Hepatocyte (in vitro differentiated cells): ENCODE results near the gene ITGA11. TPM values are rescaled to one million over a fixed set of nuclear protein-coding genes. Genes with fewer than 3 reads are reported as not detected.

Experiments
- DNase-seq: peaks from one replicate; pipeline ENCODE4 v3.0.0-alpha.2; 2016; ENCODE audit warnings: low spot score
- H2AFZ ChIP-seq: fragments of 200-600 bp; sonication (generic); 2 replicates; pipeline ENCODE4 v1.6.0; 2016; ENCODE audit warnings: antibody characterized with exemption, mild to moderate bottlenecking
- H3K27ac ChIP-seq: fragments of 200-600 bp; sonication (generic); 2 replicates; pipeline ENCODE4 v1.5.1; 2016; ENCODE audit warnings: mild to moderate bottlenecking
- H3K27me3 ChIP-seq: fragments of 200-600 bp; sonication (generic); 2 replicates; pipeline ENCODE4 v1.6.1; 2016
- H3K36me3 ChIP-seq: fragments of 200-600 bp; sonication (generic); replicated peaks from 2 replicates; pipeline ENCODE4 v1.5.1; 2016; ENCODE audit warnings: low read depth; ENCODE audit not compliant: insufficient read depth
- H3K4me1 ChIP-seq: fragments of 200-600 bp; sonication (generic); 2 replicates; pipeline ENCODE4 v1.5.1; 2016; ENCODE audit warnings: mild to moderate bottlenecking, moderate library complexity; ENCODE audit not compliant: insufficient read depth
- H3K4me2 ChIP-seq: fragments of 200-600 bp; sonication (generic); 2 replicates; pipeline ENCODE4 v1.6.0; 2016
- H3K4me3 ChIP-seq: fragments of 200-600 bp; sonication (generic); 2 replicates; pipeline ENCODE4 v1.5.1; 2016; ENCODE audit warnings: mild to moderate bottlenecking
- H3K79me2 ChIP-seq: fragments of 200-600 bp; sonication (generic); 2 replicates; pipeline ENCODE4 v1.6.0; 2017; ENCODE audit warnings: mild to moderate bottlenecking
- H3K9me2 ChIP-seq: fragments of 200-600 bp; sonication (generic); replicated peaks from 2 replicates; pipeline ENCODE4 v1.6.0; 2017; ENCODE audit warnings: mild to moderate bottlenecking; ENCODE audit not compliant: insufficient read depth
- H3K9me3 ChIP-seq: fragments of 200-600 bp; sonication (generic); 2 replicates; pipeline ENCODE4 v1.5.1; 2016; ENCODE audit warnings: low read depth, mild to moderate bottlenecking
- H4K20me1 ChIP-seq: fragments of 200-600 bp; sonication (generic); 2 replicates; pipeline ENCODE4 v1.6.0; 2016; ENCODE audit warnings: mild to moderate bottlenecking; ENCODE audit not compliant: insufficient read depth, poor library complexity, severe bottlenecking
- EZH2 ChIP-seq: fragments of 200-600 bp; sonication (generic); IDR thresholded peaks from 2 replicates; pipeline ENCODE4 v1.6.1; 2016; ENCODE audit warnings: antibody characterized with exemption, mild to moderate bottlenecking, borderline replicate concordance
- EZH2phosphoT487 ChIP-seq: fragments of 200-600 bp; sonication (generic); IDR thresholded peaks from one replicate; pipeline ENCODE4 v1.6.1; 2018; ENCODE audit warnings: antibody characterized with exemption, mild to moderate bottlenecking, low read depth, moderate library complexity; ENCODE audit not compliant: unreplicated experiment, severe bottlenecking
- whole genome bisulfite sequencing: methylation state at CpG from one replicate; pipeline ENCODE4 v1.1.6; 2016; ENCODE audit warnings: low lambda C conversion rate; ENCODE audit errors: missing lambda C conversion rate; 5-methylcytosine and 5-hydroxymethylcytosine counted together
- polyA plus RNA-seq: library from polyadenylated mRNA; unstranded; fragments of >200 nt; fragmentation: Nextera tagmentation; extraction: Ambion mirVana; gene quantifications from 2 replicates; pipeline ENCODE4 v1.2.1, GENCODE V29; 2016
- total RNA-seq: library from RNA; depleted of rRNA; stranded (reverse); fragments of >200 nt; gene quantifications from 2 replicates; pipeline ENCODE4 v1.2.3, GENCODE V29; 2014
- TF ChIP-seq, protein P1 (sequence below): fragments of 200-600 bp; sonication (generic); IDR thresholded peaks from 2 replicates; pipeline ENCODE4 v1.5.1; 2016; ENCODE audit warnings: antibody characterized with exemption, mild to moderate bottlenecking; ENCODE audit not compliant: poor library complexity

The ITGA11 gene
- total and polyA plus RNA-seq, 2 experiments from 2014 or later = 9.7 to 19.6 TPM

DNA sequence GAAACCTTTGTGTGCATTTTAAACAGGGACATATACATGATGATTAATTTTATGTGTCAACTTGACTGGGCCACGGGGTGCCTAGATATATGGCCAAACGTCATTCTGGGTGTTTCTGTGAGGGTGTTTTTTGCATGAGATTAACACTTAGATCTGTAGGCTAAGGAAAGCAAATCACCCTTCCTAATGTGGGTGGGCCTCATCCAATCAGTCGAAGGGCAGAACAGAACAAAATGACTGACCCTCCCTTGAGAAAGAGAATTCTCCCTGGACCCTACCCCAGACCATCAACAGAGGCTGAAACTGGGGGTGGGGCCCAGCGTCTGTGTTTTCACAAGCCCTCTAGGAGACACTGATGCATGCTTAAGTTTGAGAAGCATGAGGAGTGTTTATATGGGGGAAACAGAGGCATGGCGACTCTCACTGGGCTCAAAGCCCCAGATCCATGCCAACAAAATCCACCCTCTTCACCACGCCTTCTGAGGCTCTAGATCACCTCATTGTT lies 56.2 kb downstream of the ITGA11 start:
- no peaks in the 10 kb centered on the region for H3K9me3 ChIP-seq
- no peaks in the 10 kb centered on the region for H3K9me2 ChIP-seq
- H4K20me1 ChIP-seq = no peaks in the 10 kb centered on the region
- H2AFZ ChIP-seq = no peak overlapping the region
- no peak overlapping the region for H3K4me3 ChIP-seq
- TF ChIP-seq, protein P1, sequence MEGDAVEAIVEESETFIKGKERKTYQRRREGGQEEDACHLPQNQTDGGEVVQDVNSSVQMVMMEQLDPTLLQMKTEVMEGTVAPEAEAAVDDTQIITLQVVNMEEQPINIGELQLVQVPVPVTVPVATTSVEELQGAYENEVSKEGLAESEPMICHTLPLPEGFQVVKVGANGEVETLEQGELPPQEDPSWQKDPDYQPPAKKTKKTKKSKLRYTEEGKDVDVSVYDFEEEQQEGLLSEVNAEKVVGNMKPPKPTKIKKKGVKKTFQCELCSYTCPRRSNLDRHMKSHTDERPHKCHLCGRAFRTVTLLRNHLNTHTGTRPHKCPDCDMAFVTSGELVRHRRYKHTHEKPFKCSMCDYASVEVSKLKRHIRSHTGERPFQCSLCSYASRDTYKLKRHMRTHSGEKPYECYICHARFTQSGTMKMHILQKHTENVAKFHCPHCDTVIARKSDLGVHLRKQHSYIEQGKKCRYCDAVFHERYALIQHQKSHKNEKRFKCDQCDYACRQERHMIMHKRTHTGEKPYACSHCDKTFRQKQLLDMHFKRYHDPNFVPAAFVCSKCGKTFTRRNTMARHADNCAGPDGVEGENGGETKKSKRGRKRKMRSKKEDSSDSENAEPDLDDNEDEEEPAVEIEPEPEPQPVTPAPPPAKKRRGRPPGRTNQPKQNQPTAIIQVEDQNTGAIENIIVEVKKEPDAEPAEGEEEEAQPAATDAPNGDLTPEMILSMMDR = no peak
- TF ChIP-seq EZH2 (no peak), EZH2phosphoT487 (no peak)
- no peaks in the 10 kb centered on the region for H3K27me3 ChIP-seq
- H3K27ac ChIP-seq = no peak overlapping the region
- no peaks in the 10 kb centered on the region for H3K4me1 ChIP-seq
- no peaks in the 10 kb centered on the region for H3K36me3 ChIP-seq
- whole genome bisulfite sequencing = 92% methylated on average over 6 of the region's 6 CpGs
- no peaks in the 10 kb centered on the region for H3K79me2 ChIP-seq
- no peak overlapping the region for H3K4me2 ChIP-seq
- DNase-seq = no peak

DNA sequence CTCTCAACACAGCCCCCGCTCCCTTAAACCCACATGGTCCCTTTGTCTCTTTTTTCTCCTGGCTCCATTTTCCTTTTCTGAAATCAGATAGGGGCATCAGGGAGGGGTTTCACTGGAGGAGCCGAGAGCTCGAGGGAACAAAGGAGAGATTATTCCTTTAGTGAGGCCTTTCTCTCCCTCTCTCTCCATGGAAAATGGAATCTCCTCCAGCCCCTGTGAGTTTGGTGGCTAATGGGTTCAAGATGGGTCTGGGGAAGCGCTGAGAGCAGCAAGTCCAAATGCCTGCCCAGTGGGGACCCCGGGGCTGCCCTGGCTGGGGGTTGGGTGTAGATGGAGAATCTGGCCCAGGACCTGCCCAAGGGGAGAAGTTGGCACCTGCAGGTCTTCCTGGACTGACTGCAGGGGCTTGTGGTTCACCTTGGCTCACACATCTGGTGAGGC lies 56.8 kb downstream of the ITGA11 start:
- Histone ChIP-seq H3K9me2 (no peaks in the 10 kb centered on the region), H3K79me2 (no peaks in the 10 kb centered on the region), H2AFZ (no peak overlapping the region), H3K9me3 (no peaks in the 10 kb centered on the region), H3K27ac (no peak overlapping the region), H3K27me3 (no peaks in the 10 kb centered on the region), H3K4me1 (no peaks in the 10 kb centered on the region), H4K20me1 (no peaks in the 10 kb centered on the region), H3K4me3 (no peak overlapping the region), H3K4me2 (no peak overlapping the region), H3K36me3 (no peaks in the 10 kb centered on the region)
- no peak for DNase-seq
- WGBS = 76% methylated on average over 5 of the region's 5 CpGs
- TF ChIP-seq EZH2 (no peak), EZH2phosphoT487 (no peak)

DNA sequence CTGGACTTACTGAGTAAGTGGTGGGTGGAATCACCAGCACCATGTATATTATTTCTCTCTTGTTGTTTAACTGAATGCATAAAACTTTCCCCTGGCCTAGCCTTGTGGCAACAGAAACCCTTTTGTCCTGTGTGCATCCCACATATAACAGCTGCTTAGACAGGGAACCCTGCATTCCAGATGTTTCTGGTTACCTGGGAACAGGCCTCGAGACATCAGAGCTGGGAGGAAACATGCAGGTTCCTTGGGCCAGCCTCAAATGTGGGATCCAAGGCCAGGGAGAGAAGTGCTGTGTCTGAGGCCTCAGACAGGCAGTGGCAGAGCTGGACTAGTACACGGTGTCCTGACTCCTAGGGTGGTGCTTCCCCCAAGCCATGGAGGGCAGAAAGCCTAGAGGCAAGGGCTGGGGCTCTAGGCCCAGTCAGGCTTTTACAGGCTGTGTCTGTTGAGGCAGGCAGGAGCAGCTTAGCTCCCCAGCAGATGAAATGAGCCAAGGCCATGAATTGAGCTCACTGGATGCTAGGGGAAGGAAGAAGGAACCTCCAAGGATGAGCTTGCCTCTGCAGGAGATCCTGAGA lies 57.7 kb downstream of the ITGA11 start:
- DNase-seq = no peak
- H3K9me2 ChIP-seq = no peaks in the 10 kb centered on the region
- no peaks in the 10 kb centered on the region for H3K9me3 ChIP-seq
- no peaks in the 10 kb centered on the region for H3K4me1 ChIP-seq
- no peak for TF ChIP-seq EZH2
- TF ChIP-seq, protein P1 = no peak
- H3K27ac ChIP-seq = no peak overlapping the region
- H2AFZ ChIP-seq = no peak overlapping the region
- H3K79me2 ChIP-seq = no peaks in the 10 kb centered on the region
- no peaks in the 10 kb centered on the region for H3K36me3 ChIP-seq
- H4K20me1 ChIP-seq = no peaks in the 10 kb centered on the region
- WGBS = 78% methylated on average over 2 of the region's 2 CpGs
- H3K27me3 ChIP-seq = no peaks in the 10 kb centered on the region
- H3K4me3 ChIP-seq = no peak overlapping the region
- no peak overlapping the region for H3K4me2 ChIP-seq

DNA sequence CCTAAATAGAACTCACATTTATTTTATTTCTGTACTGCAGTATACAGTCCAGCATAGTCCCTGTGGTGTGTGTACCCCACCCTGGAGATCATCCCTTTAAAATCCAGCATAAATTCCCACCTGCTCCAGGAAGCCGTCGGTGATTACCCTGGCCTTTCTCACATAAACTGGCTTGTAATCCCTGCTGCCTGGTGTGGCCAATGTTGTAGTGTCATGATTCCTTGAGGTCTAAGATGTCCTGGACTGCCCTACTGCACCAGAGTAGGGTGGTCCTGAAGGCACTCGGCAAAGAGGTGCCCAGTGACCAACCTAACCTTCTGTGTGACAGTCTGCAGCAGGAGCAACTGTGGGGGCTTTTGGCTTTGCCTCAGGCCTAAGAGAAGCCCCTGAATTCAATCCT lies 58.9 kb downstream of the ITGA11 start:
- Histone ChIP-seq H3K27ac (no peak overlapping the region), H4K20me1 (no peaks in the 10 kb centered on the region)

More for the DNA sequence above, 58.9 kb downstream of the ITGA11 start:
- H3K27me3 ChIP-seq = no peaks in the 10 kb centered on the region
- WGBS = 60% methylated on average over 3 of the region's 3 CpGs
- H3K4me3 ChIP-seq = no peak overlapping the region
- no peak for TF ChIP-seq EZH2phosphoT487
- no peak for TF ChIP-seq EZH2
- TF ChIP-seq, protein P1 = no peak
- DNase-seq = no peak
- no peak overlapping the region for H3K4me2 ChIP-seq
- H3K4me1 ChIP-seq = no peaks in the 10 kb centered on the region
- H3K79me2 ChIP-seq = no peaks in the 10 kb centered on the region
- no peaks in the 10 kb centered on the region for H3K36me3 ChIP-seq
- H3K9me2 ChIP-seq = no peaks in the 10 kb centered on the region
- no peak overlapping the region for H2AFZ ChIP-seq
- no peaks in the 10 kb centered on the region for H3K9me3 ChIP-seq
